HL-60 (cell line): ENCODE data around the gene C5AR2.

Source experiments
- DNase-seq, 2 experiments: peaks; one replicate each; pipeline ENCODE4 v3.0.0-alpha.2; 2010 to 2020; ENCODE audit warnings: low read depth in 1 of 2, low spot score in 1 of 2
- H3K27ac ChIP-seq: fragments of 250-450 bp; sonication (Bioruptor Pico); replicated peaks from 2 replicates; pipeline ENCODE4 v1.5.1; 2020; ENCODE audit warnings: mild to moderate bottlenecking, moderate library complexity
- H3K27me3 ChIP-seq: fragments of 250-450 bp; sonication (Bioruptor Pico); 2 replicates; pipeline ENCODE4 v1.5.1; 2021; ENCODE audit warnings: mild to moderate bottlenecking, moderate library complexity; ENCODE audit not compliant: insufficient read depth, poor library complexity, severe bottlenecking
- H3K4me3 ChIP-seq: replicated peaks from 2 replicates; pipeline ENCODE4 v1.5.1; 2011; ENCODE audit warnings: mild to moderate bottlenecking, control low read depth, low read length; ENCODE audit not compliant: insufficient read depth
- GABPA ChIP-seq: IDR thresholded peaks from 2 replicates; pipeline ENCODE4 v1.6.1; 2012; ENCODE audit warnings: low read depth
- POLR2AphosphoS5 ChIP-seq: IDR thresholded peaks from 2 replicates; pipeline ENCODE4 v1.6.1; 2012; ENCODE audit warnings: low read depth
- SPI1 ChIP-seq: IDR thresholded peaks from 2 replicates; pipeline ENCODE4 v1.6.1; 2012; ENCODE audit warnings: low read depth, mild to moderate bottlenecking, borderline replicate concordance
- TF ChIP-seq, protein P1 (sequence below): IDR thresholded peaks from 2 replicates; pipeline ENCODE4 v1.6.1; 2012; ENCODE audit warnings: low read depth; ENCODE audit not compliant: insufficient replicate concordance
- TF ChIP-seq, protein P2 (sequence below): IDR thresholded peaks from one replicate; pipeline ENCODE4 v1.5.1; 2011; ENCODE audit warnings: low read length, control low read depth, inconsistent platforms; ENCODE audit not compliant: insufficient read depth

Gene C5AR2

DNA sequence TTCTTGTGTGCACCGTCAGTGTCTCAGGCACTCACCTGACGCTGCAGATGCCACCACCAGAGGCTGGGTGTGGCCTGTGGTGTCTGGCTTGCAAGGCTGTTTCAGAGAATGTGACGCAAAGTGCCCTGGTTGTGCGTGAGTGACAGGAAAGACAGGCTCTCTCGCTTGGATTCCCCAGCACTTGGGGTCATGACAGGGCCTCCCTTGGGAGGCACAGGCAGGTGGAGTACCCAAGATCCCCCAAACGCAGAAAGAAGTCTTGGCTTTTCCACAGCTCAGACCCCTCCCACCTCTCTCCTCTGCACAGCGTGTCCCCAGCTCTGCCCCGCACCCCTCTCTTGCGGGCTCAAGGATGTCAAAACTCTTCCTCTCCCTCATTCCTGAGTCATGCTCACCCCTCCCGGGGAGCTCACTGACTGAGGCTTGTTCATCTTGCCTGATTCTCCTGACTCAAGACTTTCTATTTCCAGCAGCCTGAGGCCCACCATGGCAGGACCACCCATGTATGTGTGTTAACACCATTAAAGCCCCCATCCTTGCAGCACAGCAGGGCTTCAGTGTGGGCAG lies 38.2 kb downstream of the C5AR2 start:
- peak; percentile 62 to 92 for DNase-seq
- Histone ChIP-seq H3K4me3 (no peak overlapping the region), H3K27me3 (no peaks in the 10 kb centered on the region), H3K27ac (peak overlapping the region; percentile 74)
- TF ChIP-seq POLR2AphosphoS5 (no peak), GABPA (no peak), SPI1 (0 out of 2 replicates have a peak, but pooled peaks have one; percentile 24)
- TF ChIP-seq, protein P1, sequence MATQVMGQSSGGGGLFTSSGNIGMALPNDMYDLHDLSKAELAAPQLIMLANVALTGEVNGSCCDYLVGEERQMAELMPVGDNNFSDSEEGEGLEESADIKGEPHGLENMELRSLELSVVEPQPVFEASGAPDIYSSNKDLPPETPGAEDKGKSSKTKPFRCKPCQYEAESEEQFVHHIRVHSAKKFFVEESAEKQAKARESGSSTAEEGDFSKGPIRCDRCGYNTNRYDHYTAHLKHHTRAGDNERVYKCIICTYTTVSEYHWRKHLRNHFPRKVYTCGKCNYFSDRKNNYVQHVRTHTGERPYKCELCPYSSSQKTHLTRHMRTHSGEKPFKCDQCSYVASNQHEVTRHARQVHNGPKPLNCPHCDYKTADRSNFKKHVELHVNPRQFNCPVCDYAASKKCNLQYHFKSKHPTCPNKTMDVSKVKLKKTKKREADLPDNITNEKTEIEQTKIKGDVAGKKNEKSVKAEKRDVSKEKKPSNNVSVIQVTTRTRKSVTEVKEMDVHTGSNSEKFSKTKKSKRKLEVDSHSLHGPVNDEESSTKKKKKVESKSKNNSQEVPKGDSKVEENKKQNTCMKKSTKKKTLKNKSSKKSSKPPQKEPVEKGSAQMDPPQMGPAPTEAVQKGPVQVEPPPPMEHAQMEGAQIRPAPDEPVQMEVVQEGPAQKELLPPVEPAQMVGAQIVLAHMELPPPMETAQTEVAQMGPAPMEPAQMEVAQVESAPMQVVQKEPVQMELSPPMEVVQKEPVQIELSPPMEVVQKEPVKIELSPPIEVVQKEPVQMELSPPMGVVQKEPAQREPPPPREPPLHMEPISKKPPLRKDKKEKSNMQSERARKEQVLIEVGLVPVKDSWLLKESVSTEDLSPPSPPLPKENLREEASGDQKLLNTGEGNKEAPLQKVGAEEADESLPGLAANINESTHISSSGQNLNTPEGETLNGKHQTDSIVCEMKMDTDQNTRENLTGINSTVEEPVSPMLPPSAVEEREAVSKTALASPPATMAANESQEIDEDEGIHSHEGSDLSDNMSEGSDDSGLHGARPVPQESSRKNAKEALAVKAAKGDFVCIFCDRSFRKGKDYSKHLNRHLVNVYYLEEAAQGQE: no peak
- TF ChIP-seq, protein P2, sequence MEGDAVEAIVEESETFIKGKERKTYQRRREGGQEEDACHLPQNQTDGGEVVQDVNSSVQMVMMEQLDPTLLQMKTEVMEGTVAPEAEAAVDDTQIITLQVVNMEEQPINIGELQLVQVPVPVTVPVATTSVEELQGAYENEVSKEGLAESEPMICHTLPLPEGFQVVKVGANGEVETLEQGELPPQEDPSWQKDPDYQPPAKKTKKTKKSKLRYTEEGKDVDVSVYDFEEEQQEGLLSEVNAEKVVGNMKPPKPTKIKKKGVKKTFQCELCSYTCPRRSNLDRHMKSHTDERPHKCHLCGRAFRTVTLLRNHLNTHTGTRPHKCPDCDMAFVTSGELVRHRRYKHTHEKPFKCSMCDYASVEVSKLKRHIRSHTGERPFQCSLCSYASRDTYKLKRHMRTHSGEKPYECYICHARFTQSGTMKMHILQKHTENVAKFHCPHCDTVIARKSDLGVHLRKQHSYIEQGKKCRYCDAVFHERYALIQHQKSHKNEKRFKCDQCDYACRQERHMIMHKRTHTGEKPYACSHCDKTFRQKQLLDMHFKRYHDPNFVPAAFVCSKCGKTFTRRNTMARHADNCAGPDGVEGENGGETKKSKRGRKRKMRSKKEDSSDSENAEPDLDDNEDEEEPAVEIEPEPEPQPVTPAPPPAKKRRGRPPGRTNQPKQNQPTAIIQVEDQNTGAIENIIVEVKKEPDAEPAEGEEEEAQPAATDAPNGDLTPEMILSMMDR: no peak

DNA sequence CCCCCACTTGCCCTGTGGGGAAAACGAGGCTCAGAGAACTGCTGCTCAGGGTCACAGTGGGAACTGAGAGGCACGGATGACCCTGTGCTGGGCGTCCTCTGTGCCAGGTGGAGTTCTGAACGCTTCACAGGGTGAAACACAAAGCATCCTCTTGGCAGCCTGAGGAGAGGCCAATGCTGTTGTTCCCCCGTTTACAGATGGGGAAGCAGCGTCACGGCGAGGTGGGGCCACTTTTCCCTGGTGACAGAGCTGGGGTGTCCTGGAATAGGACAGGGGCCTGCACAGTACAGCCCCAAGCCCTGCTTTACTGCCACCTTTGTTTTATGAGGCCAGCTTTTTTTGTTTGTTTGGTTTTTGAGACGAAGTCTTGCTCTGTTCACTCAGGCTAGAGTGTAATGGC lies 39.3 kb downstream of the C5AR2 start:
- TF ChIP-seq GABPA (no peak), POLR2AphosphoS5 (no peak), SPI1 (no peak)
- TF ChIP-seq, protein P1: no peak
- TF ChIP-seq, protein P2: no peak
- Histone ChIP-seq H3K4me3 (no peak overlapping the region), H3K27me3 (no peaks in the 10 kb centered on the region), H3K27ac (peak overlapping the region; percentile 74)
- DNase-seq: no peak

DNA sequence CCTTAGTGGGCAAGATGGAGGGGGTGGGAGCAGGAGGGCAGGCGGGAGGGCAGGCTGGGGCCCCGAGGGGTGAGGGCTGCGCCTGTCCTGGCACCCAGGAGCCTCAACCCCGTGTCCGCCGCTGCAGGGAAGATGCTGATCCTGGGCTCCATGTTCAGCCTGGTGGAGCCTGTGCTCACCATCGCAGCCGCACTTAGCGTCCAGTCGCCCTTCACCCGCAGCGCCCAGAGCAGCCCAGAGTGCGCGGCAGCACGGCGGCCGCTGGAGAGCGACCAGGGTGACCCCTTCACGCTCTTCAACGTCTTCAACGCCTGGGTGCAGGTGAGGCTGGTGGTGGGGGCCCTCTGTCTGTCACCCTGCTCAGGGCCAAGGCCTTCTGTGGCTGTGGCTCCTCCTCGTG lies 40.6 kb downstream of the C5AR2 start:
- H3K27ac ChIP-seq: no peak overlapping the region
- DNase-seq: no peak
- H3K4me3 ChIP-seq: no peak overlapping the region
- TF ChIP-seq, protein P1: no peak
- TF ChIP-seq, protein P2: no peak
- no peak for TF ChIP-seq POLR2AphosphoS5
- no peaks in the 10 kb centered on the region for H3K27me3 ChIP-seq
